DND-41 (cell line): Measurements from ENCODE around the gene CS.

Experiments used
- ATAC-seq: fragments of 200-7000 bp; cut with Tn5 transposase; 3 replicates; pipeline ENCODE4 v1.9.1; 2021; ENCODE audit warnings: low read depth; ENCODE audit not compliant: insufficient read depth
- DNase-seq: peaks from one replicate; pipeline ENCODE4 v3.0.0-alpha.2; 2020
- H2AFZ ChIP-seq: 2 replicates; pipeline ENCODE4 v1.6.0; 2012; ENCODE audit warnings: low read depth, low read length
- H3K27ac ChIP-seq: 2 replicates; pipeline ENCODE4 v1.5.1; 2012; ENCODE audit warnings: low read length, inconsistent platforms
- H3K27me3 ChIP-seq: fragments of 200-600 bp; sonication (generic); 2 replicates; pipeline ENCODE4 v1.6.0; 2012; ENCODE audit warnings: low read length, mild to moderate bottlenecking, inconsistent platforms; ENCODE audit not compliant: insufficient read depth, poor library complexity
- H3K36me3 ChIP-seq: 2 replicates; pipeline ENCODE4 v1.5.1; 2012; ENCODE audit warnings: low read length, inconsistent platforms; ENCODE audit not compliant: insufficient read depth
- H3K4me1 ChIP-seq: 2 replicates; pipeline ENCODE4 v1.5.1; 2012; ENCODE audit warnings: mild to moderate bottlenecking, low read length; ENCODE audit not compliant: insufficient read depth
- H3K4me2 ChIP-seq: 2 replicates; pipeline ENCODE4 v1.6.0; 2012; ENCODE audit warnings: mild to moderate bottlenecking, moderate library complexity, low read length, inconsistent platforms; ENCODE audit not compliant: insufficient read depth
- H3K4me3 ChIP-seq, 2 experiments: fragments of 200-600 bp in 1 of 2; shearing (Covaris generic) in 1 of 2; 2 replicates each; pipeline ENCODE4 v1.5.1; 2012 to 2016; ENCODE audit warnings: inconsistent platforms in 2 of 2, low read length in 2 of 2, mild to moderate bottlenecking in 2 of 2, low read depth in 1 of 2, moderate library complexity in 1 of 2
- H3K79me2 ChIP-seq: 2 replicates; pipeline ENCODE4 v1.6.0; 2012; ENCODE audit warnings: low read length, inconsistent platforms; ENCODE audit not compliant: insufficient read depth
- H3K9ac ChIP-seq: 2 replicates; pipeline ENCODE4 v1.6.0; 2012; ENCODE audit warnings: low read depth, mild to moderate bottlenecking, inconsistent platforms, low read length, moderate library complexity
- H3K9me3 ChIP-seq: 2 replicates; pipeline ENCODE4 v1.5.1; 2012; ENCODE audit warnings: low read length, moderate library complexity, mild to moderate bottlenecking, inconsistent platforms; ENCODE audit not compliant: insufficient read depth, severe bottlenecking
- H4K20me1 ChIP-seq: 2 replicates; pipeline ENCODE4 v1.6.0; 2012; ENCODE audit warnings: low read length; ENCODE audit not compliant: insufficient read depth
- EZH2 ChIP-seq: IDR thresholded peaks from 3 replicates; pipeline ENCODE4 v1.6.1; 2012; ENCODE audit warnings: borderline replicate concordance, low read depth, mild to moderate bottlenecking, moderate library complexity, low read length, inconsistent platforms; ENCODE audit not compliant: severe bottlenecking
- TF ChIP-seq, protein P1 (sequence below): IDR thresholded peaks from 2 replicates; pipeline ENCODE4 v1.5.1; 2012; ENCODE audit warnings: borderline replicate concordance, low read length, moderate library complexity, mild to moderate bottlenecking; ENCODE audit not compliant: poor library complexity, severe bottlenecking; ENCODE audit errors: extremely low read depth

The CS gene

DNA sequence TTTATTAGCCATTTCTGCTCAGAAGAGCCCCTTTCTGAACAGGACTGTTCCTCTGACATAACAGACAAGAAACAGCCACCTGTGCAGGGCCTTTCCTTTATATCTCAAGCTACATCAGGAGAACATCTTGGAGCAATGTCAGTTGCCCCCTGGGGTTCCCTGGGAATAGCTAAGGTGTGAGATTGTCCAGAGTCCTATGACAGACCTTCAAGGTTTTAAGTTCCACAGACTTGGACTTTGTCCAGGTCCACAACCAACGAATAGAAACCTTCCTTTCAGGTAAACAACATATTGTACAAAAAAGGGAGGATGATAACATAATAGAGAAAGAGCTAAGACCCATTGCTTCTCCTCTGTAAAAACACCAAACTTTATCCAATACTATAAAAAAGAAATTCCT, 41.5 kb upstream of the CS start:
- H3K4me2 ChIP-seq, result no peak overlapping the region
- no peaks in the 10 kb centered on the region for H4K20me1 ChIP-seq
- H3K27me3 ChIP-seq, result no peaks in the 10 kb centered on the region
- H2AFZ ChIP-seq, result no peak overlapping the region
- H3K4me1 ChIP-seq, result 0 out of 2 replicates have a peak, but pooled peaks cover 4% of the 10 kb centered on the region
- H3K27ac ChIP-seq, result no peak overlapping the region
- H3K4me3 ChIP-seq, result no peak overlapping the region
- TF ChIP-seq EZH2, result no peak
- TF ChIP-seq, protein P1, sequence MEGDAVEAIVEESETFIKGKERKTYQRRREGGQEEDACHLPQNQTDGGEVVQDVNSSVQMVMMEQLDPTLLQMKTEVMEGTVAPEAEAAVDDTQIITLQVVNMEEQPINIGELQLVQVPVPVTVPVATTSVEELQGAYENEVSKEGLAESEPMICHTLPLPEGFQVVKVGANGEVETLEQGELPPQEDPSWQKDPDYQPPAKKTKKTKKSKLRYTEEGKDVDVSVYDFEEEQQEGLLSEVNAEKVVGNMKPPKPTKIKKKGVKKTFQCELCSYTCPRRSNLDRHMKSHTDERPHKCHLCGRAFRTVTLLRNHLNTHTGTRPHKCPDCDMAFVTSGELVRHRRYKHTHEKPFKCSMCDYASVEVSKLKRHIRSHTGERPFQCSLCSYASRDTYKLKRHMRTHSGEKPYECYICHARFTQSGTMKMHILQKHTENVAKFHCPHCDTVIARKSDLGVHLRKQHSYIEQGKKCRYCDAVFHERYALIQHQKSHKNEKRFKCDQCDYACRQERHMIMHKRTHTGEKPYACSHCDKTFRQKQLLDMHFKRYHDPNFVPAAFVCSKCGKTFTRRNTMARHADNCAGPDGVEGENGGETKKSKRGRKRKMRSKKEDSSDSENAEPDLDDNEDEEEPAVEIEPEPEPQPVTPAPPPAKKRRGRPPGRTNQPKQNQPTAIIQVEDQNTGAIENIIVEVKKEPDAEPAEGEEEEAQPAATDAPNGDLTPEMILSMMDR, result no peak
- peaks cover 28% of the 10 kb centered on the region for H3K36me3 ChIP-seq
- no peaks in the 10 kb centered on the region for H3K79me2 ChIP-seq
- H3K9ac ChIP-seq, result no peak overlapping the region
- H3K9me3 ChIP-seq, result no peaks in the 10 kb centered on the region
- ATAC-seq (no peak), DNase-seq (no peak)

DNA sequence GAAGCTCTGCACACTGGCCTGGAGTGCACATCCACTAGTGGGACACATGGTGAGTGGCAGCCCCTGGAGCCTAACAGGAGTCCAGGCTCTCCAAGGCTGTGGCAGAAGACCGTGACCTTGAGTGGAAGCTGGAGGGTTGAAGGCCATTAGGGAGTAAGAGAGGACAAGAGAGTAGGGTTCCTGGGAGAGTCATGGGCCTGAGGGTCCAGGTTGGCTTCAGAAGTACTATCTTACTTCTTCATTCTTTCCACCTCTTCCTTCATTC, 39.0 kb upstream of the CS start:
- ATAC-seq, result no peak
- H3K4me1 ChIP-seq, result peaks cover 15% of the 10 kb centered on the region

DNA sequence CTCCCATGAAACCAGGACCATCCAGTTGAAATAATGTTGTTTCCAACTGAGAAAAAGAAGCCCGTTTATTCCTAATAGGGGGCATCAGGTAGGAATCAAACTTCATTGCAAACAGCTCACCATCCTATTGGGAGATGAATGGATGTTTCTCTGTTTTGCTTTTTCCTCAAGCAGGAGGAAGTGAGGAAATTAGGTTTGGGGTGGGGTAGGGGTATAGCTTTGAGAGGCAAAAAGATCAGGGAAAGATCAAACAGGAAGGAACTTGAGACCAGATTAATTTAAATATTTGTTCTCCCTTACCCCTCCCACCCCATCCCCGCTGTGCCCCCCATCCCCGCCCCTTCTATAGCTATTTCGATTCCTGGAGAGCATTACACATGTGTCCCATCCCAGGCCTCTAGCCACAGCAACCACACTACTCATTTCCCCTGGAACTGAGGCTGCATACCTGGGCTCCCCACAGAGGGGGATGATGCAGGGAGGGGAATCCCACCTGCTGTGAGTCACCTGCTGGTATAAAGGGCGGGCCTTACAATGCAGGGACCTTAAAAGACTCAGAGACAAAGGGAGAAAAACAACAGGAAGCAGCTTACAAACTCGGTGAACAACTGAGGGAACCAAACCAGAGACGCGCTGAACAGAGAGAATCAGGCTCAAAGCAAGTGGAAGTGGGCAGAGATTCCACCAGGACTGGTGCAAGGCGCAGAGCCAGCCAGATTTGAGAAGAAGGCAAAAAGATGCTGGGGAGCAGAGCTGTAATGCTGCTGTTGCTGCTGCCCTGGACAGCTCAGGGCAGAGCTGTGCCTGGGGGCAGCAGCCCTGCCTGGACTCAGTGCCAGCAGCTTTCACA, 38.4 kb upstream of the CS start, which contains the start of gene IL23A:
IL23A (plus strand) TSS at position 577 of the 850 bp plus-strand sequence; CDS start at position 738, 161 bp downstream.
- Histone ChIP-seq H3K4me1 (peaks cover 15% of the 10 kb centered on the region), H3K27ac (no peak within 1 kb of the TSS), H3K79me2 (peaks cover 8% of the 10 kb centered on the region), H3K27me3 (no peaks in the 10 kb centered on the region), H3K9ac (no peak within 1 kb of the TSS), H3K36me3 (peaks cover 12% of the 10 kb centered on the region), H4K20me1 (no peaks in the 10 kb centered on the region), H3K4me2 (no peak within 1 kb of the TSS), H3K9me3 (no peaks in the 10 kb centered on the region), H3K4me3 (no peak within 1 kb of the TSS), H2AFZ (peak within 1 kb of the TSS; percentile 30; the same call in 1 of the 2 replicates)
- ATAC-seq (no peak), DNase-seq (peak; percentile 27)
- TF ChIP-seq EZH2, result no peak
- TF ChIP-seq, protein P1, result no peak

More for the DNA sequence above, 39.0 kb upstream of the CS start:
- no peak overlapping the region for H3K27ac ChIP-seq
- no peak for DNase-seq
- H4K20me1 ChIP-seq, result no peaks in the 10 kb centered on the region
- H2AFZ ChIP-seq, result no peak overlapping the region
- H3K79me2 ChIP-seq, result peaks cover 8% of the 10 kb centered on the region
- no peak overlapping the region for H3K4me2 ChIP-seq
- H3K9ac ChIP-seq, result no peak overlapping the region
- no peak overlapping the region for H3K4me3 ChIP-seq
- no peaks in the 10 kb centered on the region for H3K27me3 ChIP-seq
- TF ChIP-seq, protein P1, result no peak
- TF ChIP-seq EZH2, result no peak
- no peaks in the 10 kb centered on the region for H3K9me3 ChIP-seq
- peaks cover 17% of the 10 kb centered on the region for H3K36me3 ChIP-seq
